ENCODE data around the gene SLC1A4.

SLC1A4 gene

GRCh38 chr2:65057391-65058052, 68.3 kb downstream of the SLC1A4 start:
- DNase-seq: no peak
- in situ Hi-C loops (cut with HindIII; ENCODE audit: low pct_ligation_motif_present, low pct_unique_long_range_greater_than_20kb, low sequenced_read_pairs): no loop called here

GRCh38 chr2:65059071-65059470, 69.9 kb downstream of the SLC1A4 start:
- in situ Hi-C loops (cut with HindIII; ENCODE audit: low pct_ligation_motif_present, low pct_unique_long_range_greater_than_20kb, low sequenced_read_pairs): no loop called here
- DNase-seq: no peak

GRCh38 chr2:65061146-65061909, 72.1 kb downstream of the SLC1A4 start:
- in situ Hi-C loops (cut with HindIII; ENCODE audit: low pct_ligation_motif_present, low pct_unique_long_range_greater_than_20kb, low sequenced_read_pairs): no loop called here
- no peak for DNase-seq

- in situ Hi-C loops (cut with HindIII; ENCODE audit: low pct_ligation_motif_present, low pct_unique_long_range_greater_than_20kb, low sequenced_read_pairs): no loop called here
- no peak for DNase-seq
Measured at GRCh38 chr2:65061910-65062339, 72.7 kb downstream of the SLC1A4 start.

GRCh38 chr2:65062843-65063825, 73.9 kb downstream of the SLC1A4 start:
- DNase-seq: no peak
- in situ Hi-C loops (cut with HindIII; ENCODE audit: low pct_ligation_motif_present, low pct_unique_long_range_greater_than_20kb, low sequenced_read_pairs): no loop called here

- DNase-seq: peak; percentile 74
- in situ Hi-C loops (cut with HindIII; ENCODE audit: low pct_ligation_motif_present, low pct_unique_long_range_greater_than_20kb, low sequenced_read_pairs): no loop called here
Measured at GRCh38 chr2:65064728-65065552, 75.7 kb downstream of the SLC1A4 start.

GRCh38 chr2:65067806-65068553, 78.8 kb downstream of the SLC1A4 start:
- in situ Hi-C loops (cut with HindIII; ENCODE audit: low pct_ligation_motif_present, low pct_unique_long_range_greater_than_20kb, low sequenced_read_pairs): no loop called here
- no peak for DNase-seq

GRCh38 chr2:65069439-65069824, 80.2 kb downstream of the SLC1A4 start:
- in situ Hi-C loops (cut with HindIII; ENCODE audit: low pct_ligation_motif_present, low pct_unique_long_range_greater_than_20kb, low sequenced_read_pairs): no loop called here
- DNase-seq: no peak

GRCh38 chr2:65070172-65070830, 81.1 kb downstream of the SLC1A4 start:
- in situ Hi-C loops (cut with HindIII; ENCODE audit: low pct_ligation_motif_present, low pct_unique_long_range_greater_than_20kb, low sequenced_read_pairs): no loop called here
- DNase-seq: peak; percentile 54

- DNase-seq: no peak
- in situ Hi-C loops (cut with HindIII; ENCODE audit: low pct_ligation_motif_present, low pct_unique_long_range_greater_than_20kb, low sequenced_read_pairs): no loop called here
Measured at GRCh38 chr2:65070856-65071255, 81.7 kb downstream of the SLC1A4 start.

- in situ Hi-C loops (cut with HindIII; ENCODE audit: low pct_ligation_motif_present, low pct_unique_long_range_greater_than_20kb, low sequenced_read_pairs): no loop called here
- DNase-seq: no peak
Measured at GRCh38 chr2:65071499-65072180, 82.4 kb downstream of the SLC1A4 start.

GRCh38 chr2:65072181-65072970, 83.2 kb downstream of the SLC1A4 start:
- in situ Hi-C loops (cut with HindIII; ENCODE audit: low pct_ligation_motif_present, low pct_unique_long_range_greater_than_20kb, low sequenced_read_pairs): no loop called here

More at GRCh38 chr2:65072181-65072970, 83.2 kb downstream of the SLC1A4 start:
- DNase-seq: no peak

Data from ACHN (cell line).